ENCODE results near the gene MAP2K6.

MAP2K6 gene

GRCh38 chr17:69437475-69437874 lies 23.0 kb downstream of the MAP2K6 start:
- H3K27ac ChIP-seq (replicated peaks; ENCODE audit: low read length): no peak overlapping the region
- peaks cover 2 to 6% of the 10 kb centered on the region in 2 donors for H3K4me1 ChIP-seq (ENCODE audit: control insufficient read depth in 2 of 2, insufficient read depth in 1 of 2, low read depth in 1 of 2, low read length in 2 of 2)
- no peak overlapping the region for H2BK12ac ChIP-seq (ENCODE audit: low read length)
- H3K14ac ChIP-seq (ENCODE audit: low read length): no peak overlapping the region
- H3K27me3 ChIP-seq (ENCODE audit: control insufficient read depth in 3 of 3, insufficient read depth in 3 of 3, low read depth in 1 of 3, low read length in 3 of 3): no peaks in the 10 kb centered on the region
- H3K4me3 ChIP-seq (ENCODE audit: low read length in 2 of 2): no peak overlapping the region
- H2BK120ac ChIP-seq (ENCODE audit: low read depth, low read length): no peak overlapping the region
- H2BK15ac ChIP-seq (ENCODE audit: low read length): no peak overlapping the region
- no peak overlapping the region for H4K91ac ChIP-seq (ENCODE audit: low read depth, low read length, poor library complexity)
- H3K9me3 ChIP-seq (replicated peaks in 1 of 2; ENCODE audit: control insufficient read depth in 2 of 2, insufficient read depth in 1 of 2, low read depth in 1 of 2, low read length in 2 of 2): no peaks in the 10 kb centered on the region
- no peak overlapping the region for H3K9ac ChIP-seq (ENCODE audit: low read depth, low read length, poor library complexity)
- H3K23ac ChIP-seq (ENCODE audit: low read depth, low read length, poor library complexity): no peak overlapping the region
- no peak overlapping the region for H2AFZ ChIP-seq (ENCODE audit: low read length)
- no peak overlapping the region for H2AK5ac ChIP-seq (ENCODE audit: low read depth, low read length)
- no peak overlapping the region for H3K4ac ChIP-seq (ENCODE audit: low read length)
- H4K8ac ChIP-seq (ENCODE audit: low read depth, low read length): no peak overlapping the region
- no CpG with 5 or more reads among the region's 1 CpG for WGBS, 2 donors (ENCODE audit: extremely low coverage in 2 of 2, insufficient read length in 2 of 2, insufficient replicate concordance in 1 of 2)
- no peak overlapping the region for H3K18ac ChIP-seq (ENCODE audit: low read length)
- no peak overlapping the region for H3K4me2 ChIP-seq (ENCODE audit: insufficient read depth, low read length, poor library complexity, severe bottlenecking)
- H3K79me1 ChIP-seq (ENCODE audit: low read depth, low read length): peaks cover 3% of the 10 kb centered on the region
- H3K36me3 ChIP-seq (replicated peaks in 1 of 2; ENCODE audit: control insufficient read depth in 2 of 2, insufficient read depth in 2 of 2, low read length in 2 of 2): peaks cover 0 to 3% of the 10 kb centered on the region in 2 donors
- H2BK5ac ChIP-seq (ENCODE audit: low read length): no peak overlapping the region
- no peak for DNase-seq (ENCODE audit: low spot score)

- Histone ChIP-seq H2AFZ (ENCODE audit: low read length) (no peak overlapping the region), H2AK5ac (ENCODE audit: low read depth, low read length) (no peak overlapping the region), H4K91ac (ENCODE audit: low read depth, low read length, poor library complexity) (no peak overlapping the region), H2BK120ac (ENCODE audit: low read depth, low read length) (no peak overlapping the region), H3K18ac (ENCODE audit: low read length) (no peak overlapping the region), H3K9ac (ENCODE audit: low read depth, low read length, poor library complexity) (no peak overlapping the region), H3K27ac (replicated peaks; ENCODE audit: low read length) (no peak overlapping the region), H3K36me3 (replicated peaks in 1 of 2; ENCODE audit: control insufficient read depth in 2 of 2, insufficient read depth in 2 of 2, low read length in 2 of 2) (peaks cover 0 to 3% of the 10 kb centered on the region in 2 donors), H3K9me3 (replicated peaks in 1 of 2; ENCODE audit: control insufficient read depth in 2 of 2, insufficient read depth in 1 of 2, low read depth in 1 of 2, low read length in 2 of 2) (no peaks in the 10 kb centered on the region), H3K79me1 (ENCODE audit: low read depth, low read length) (peaks cover 3% of the 10 kb centered on the region), H2BK12ac (ENCODE audit: low read length) (no peak overlapping the region), H3K23ac (ENCODE audit: low read depth, low read length, poor library complexity) (no peak overlapping the region), H3K27me3 (ENCODE audit: control insufficient read depth in 3 of 3, insufficient read depth in 3 of 3, low read depth in 1 of 3, low read length in 3 of 3) (no peaks in the 10 kb centered on the region), H3K4ac (ENCODE audit: low read length) (no peak overlapping the region), H3K14ac (ENCODE audit: low read length) (no peak overlapping the region), H3K4me1 (ENCODE audit: control insufficient read depth in 2 of 2, insufficient read depth in 1 of 2, low read depth in 1 of 2, low read length in 2 of 2) (peaks cover 2 to 6% of the 10 kb centered on the region in 2 donors), H4K8ac (ENCODE audit: low read depth, low read length) (no peak overlapping the region), H3K4me2 (ENCODE audit: insufficient read depth, low read length, poor library complexity, severe bottlenecking) (no peak overlapping the region), H2BK5ac (ENCODE audit: low read length) (no peak overlapping the region), H2BK15ac (ENCODE audit: low read length) (no peak overlapping the region), H3K4me3 (ENCODE audit: low read length in 2 of 2) (no peak overlapping the region)
- no CpG with 5 or more reads among the region's 4 CpGs for WGBS, 2 donors (ENCODE audit: extremely low coverage in 2 of 2, insufficient read length in 2 of 2, insufficient replicate concordance in 1 of 2)
- DNase-seq (ENCODE audit: low spot score): no peak
Measured at GRCh38 chr17:69438776-69439175, 24.3 kb downstream of the MAP2K6 start.

- peaks cover 0 to 2% of the 10 kb centered on the region in 2 donors for H3K36me3 ChIP-seq (replicated peaks in 1 of 2; ENCODE audit: control insufficient read depth in 2 of 2, insufficient read depth in 2 of 2, low read length in 2 of 2)
- no peak overlapping the region for H2AK5ac ChIP-seq (ENCODE audit: low read depth, low read length)
- no peak overlapping the region for H2AFZ ChIP-seq (ENCODE audit: low read length)
- no peak overlapping the region for H3K27ac ChIP-seq (replicated peaks; ENCODE audit: low read length)
- H3K79me1 ChIP-seq (ENCODE audit: low read depth, low read length): peaks cover 3% of the 10 kb centered on the region
- H2BK120ac ChIP-seq (ENCODE audit: low read depth, low read length): no peak overlapping the region
- no peaks in the 10 kb centered on the region for H3K27me3 ChIP-seq (ENCODE audit: control insufficient read depth in 3 of 3, insufficient read depth in 3 of 3, low read depth in 1 of 3, low read length in 3 of 3)
- H3K4ac ChIP-seq (ENCODE audit: low read length): no peak overlapping the region
- no peak overlapping the region for H2BK15ac ChIP-seq (ENCODE audit: low read length)
- no peak overlapping the region for H2BK12ac ChIP-seq (ENCODE audit: low read length)
- H3K4me3 ChIP-seq (ENCODE audit: low read length in 2 of 2): no peak overlapping the region
- no peak overlapping the region for H3K4me2 ChIP-seq (ENCODE audit: insufficient read depth, low read length, poor library complexity, severe bottlenecking)
- H4K8ac ChIP-seq (ENCODE audit: low read depth, low read length): no peak overlapping the region
- no peak overlapping the region for H3K18ac ChIP-seq (ENCODE audit: low read length)
- no peak overlapping the region for H2BK5ac ChIP-seq (ENCODE audit: low read length)
- H3K14ac ChIP-seq (ENCODE audit: low read length): no peak overlapping the region
- H3K23ac ChIP-seq (ENCODE audit: low read depth, low read length, poor library complexity): no peak overlapping the region
- H3K4me1 ChIP-seq (ENCODE audit: control insufficient read depth in 2 of 2, insufficient read depth in 1 of 2, low read depth in 1 of 2, low read length in 2 of 2): peaks cover 0 to 1% of the 10 kb centered on the region in 2 donors
- no peak overlapping the region for H4K91ac ChIP-seq (ENCODE audit: low read depth, low read length, poor library complexity)
- no CpG with 5 or more reads among the region's 2 CpGs for WGBS, 2 donors (ENCODE audit: extremely low coverage in 2 of 2, insufficient read length in 2 of 2, insufficient replicate concordance in 1 of 2)
- no peak for DNase-seq (ENCODE audit: low spot score)
- no peaks in the 10 kb centered on the region for H3K9me3 ChIP-seq (replicated peaks in 1 of 2; ENCODE audit: control insufficient read depth in 2 of 2, insufficient read depth in 1 of 2, low read depth in 1 of 2, low read length in 2 of 2)
- H3K9ac ChIP-seq (ENCODE audit: low read depth, low read length, poor library complexity): no peak overlapping the region
Measured at GRCh38 chr17:69441179-69441578, 26.7 kb downstream of the MAP2K6 start.

GRCh38 chr17:69443138-69443537 lies 28.6 kb downstream of the MAP2K6 start:
- H3K79me1 ChIP-seq (ENCODE audit: low read depth, low read length): no peaks in the 10 kb centered on the region
- no peak overlapping the region for H2BK5ac ChIP-seq (ENCODE audit: low read length)
- no peak overlapping the region for H3K9ac ChIP-seq (ENCODE audit: low read depth, low read length, poor library complexity)
- H3K9me3 ChIP-seq (replicated peaks in 1 of 2; ENCODE audit: control insufficient read depth in 2 of 2, insufficient read depth in 1 of 2, low read depth in 1 of 2, low read length in 2 of 2): no peaks in the 10 kb centered on the region
- no peak overlapping the region for H3K4me3 ChIP-seq (ENCODE audit: low read length in 2 of 2)
- no peak overlapping the region for H2BK120ac ChIP-seq (ENCODE audit: low read depth, low read length)
- H3K18ac ChIP-seq (ENCODE audit: low read length): no peak overlapping the region
- peaks cover 6 to 7% of the 10 kb centered on the region in 2 donors for H3K4me1 ChIP-seq (ENCODE audit: control insufficient read depth in 2 of 2, insufficient read depth in 1 of 2, low read depth in 1 of 2, low read length in 2 of 2)
- H3K36me3 ChIP-seq (replicated peaks in 1 of 2; ENCODE audit: control insufficient read depth in 2 of 2, insufficient read depth in 2 of 2, low read length in 2 of 2): peaks cover 0 to 2% of the 10 kb centered on the region in 2 donors
- no peak overlapping the region for H3K4me2 ChIP-seq (ENCODE audit: insufficient read depth, low read length, poor library complexity, severe bottlenecking)
- no peak overlapping the region for H2BK15ac ChIP-seq (ENCODE audit: low read length)
- H3K27me3 ChIP-seq (ENCODE audit: control insufficient read depth in 3 of 3, insufficient read depth in 3 of 3, low read depth in 1 of 3, low read length in 3 of 3): no peaks in the 10 kb centered on the region
- H2BK12ac ChIP-seq (ENCODE audit: low read length): no peak overlapping the region
- H3K4ac ChIP-seq (ENCODE audit: low read length): no peak overlapping the region
- no peak for DNase-seq (ENCODE audit: low spot score)
- H3K27ac ChIP-seq (replicated peaks; ENCODE audit: low read length): no peak overlapping the region
- H4K8ac ChIP-seq (ENCODE audit: low read depth, low read length): no peak overlapping the region
- no peak overlapping the region for H3K14ac ChIP-seq (ENCODE audit: low read length)
- no peak overlapping the region for H3K23ac ChIP-seq (ENCODE audit: low read depth, low read length, poor library complexity)
- WGBS, 2 donors (ENCODE audit: extremely low coverage in 2 of 2, insufficient read length in 2 of 2, insufficient replicate concordance in 1 of 2): no CpG with 5 or more reads among the region's 4 CpGs
- H2AFZ ChIP-seq (ENCODE audit: low read length): no peak overlapping the region
- no peak overlapping the region for H4K91ac ChIP-seq (ENCODE audit: low read depth, low read length, poor library complexity)
- H2AK5ac ChIP-seq (ENCODE audit: low read depth, low read length): no peak overlapping the region
